Thymus (tissue), 11 donors: ENCODE data around the gene BRD2. TPM values are rescaled to one million over a fixed set of nuclear protein-coding genes. Genes with fewer than 3 reads are reported as not detected.
A peak's percentile ranks its signal among the peaks of the same experiment; 100 is the strongest.

Experiments used
- DNase-seq, 9 donors: peaks; one replicate each; pipeline ENCODE4 v3.0.0-alpha.2; 2013; ENCODE audit warnings: low spot score in 9 of 9, low read depth in 6 of 9, missing footprints in 1 of 9
- H3K27ac ChIP-seq, 2 donors: one replicate each; pipeline ENCODE4 v1.5.1; 2013; ENCODE audit warnings: control low read depth in 1 of 2, low read depth in 1 of 2, low read length in 1 of 2, mild to moderate bottlenecking in 1 of 2, moderate library complexity in 1 of 2
- H3K27me3 ChIP-seq, 2 donors: one replicate each; pipeline ENCODE4 v1.5.1; 2013; ENCODE audit warnings: low read length in 1 of 2; ENCODE audit not compliant: control insufficient read depth in 2 of 2, insufficient read depth in 1 of 2
- H3K36me3 ChIP-seq, 2 donors: one replicate each; pipeline ENCODE4 v1.5.1; 2013; ENCODE audit warnings: low read length in 1 of 2, mild to moderate bottlenecking in 1 of 2, moderate library complexity in 1 of 2; ENCODE audit not compliant: control insufficient read depth in 2 of 2, insufficient read depth in 2 of 2
- H3K4me1 ChIP-seq, 2 donors: one replicate each; pipeline ENCODE4 v1.5.1; 2013; ENCODE audit warnings: low read length in 2 of 2; ENCODE audit not compliant: control insufficient read depth in 2 of 2, insufficient read depth in 2 of 2
- H3K4me3 ChIP-seq, 2 donors: one replicate each; pipeline ENCODE4 v1.5.1; 2013; ENCODE audit warnings: low read length in 2 of 2, control low read depth in 1 of 2, mild to moderate bottlenecking in 1 of 2
- H3K9me3 ChIP-seq, 2 donors: one replicate each; pipeline ENCODE4 v1.5.1; 2013; ENCODE audit warnings: low read length in 1 of 2, mild to moderate bottlenecking in 1 of 2; ENCODE audit not compliant: control insufficient read depth in 2 of 2, insufficient read depth in 1 of 2
- WGBS: extraction: QIAGEN DNeasy Blood & Tissue Kit; methylation state at CpG from one replicate; pipeline ENCODE4 v1.1.7; 2013; 5-methylcytosine and 5-hydroxymethylcytosine counted together
- polyA plus RNA-seq: library from polyadenylated mRNA; stranded (reverse); fragments of 200-250 nt; gene quantifications from one replicate; pipeline ENCODE4 v1.2.3, GENCODE V29; 2013
- total RNA-seq: library from RNA; stranded (reverse); fragments of 120-200 nt; gene quantifications from one replicate; pipeline ENCODE4 v1.2.4, GENCODE V29; 2013
- donor health status: healthy.

The BRD2 gene
- total and polyA plus RNA-seq, 2 donors = 113 to 119 TPM

GRCh38 chr6:32969685-32970412 is 1.5 kb downstream of the BRD2 start:
- Histone ChIP-seq H3K36me3 (peaks cover 11 to 31% of the 10 kb centered on the region in 2 donors), H3K4me3 (peak overlapping the region; percentile 87 to 93), H3K4me1 (peaks cover 8 to 24% of the 10 kb centered on the region in 2 donors), H3K9me3 (no peaks in the 10 kb centered on the region), H3K27ac (peak overlapping the region; percentile 98 to 100), H3K27me3 (no peaks in the 10 kb centered on the region)
- peak in 7 of 9 donors; percentile 69 to 90 (median 75) for DNase-seq
- under 1% methylated on average over 19 of the region's 19 CpGs for WGBS

- Histone ChIP-seq H3K27ac (peak overlapping the region; percentile 98 to 100), H3K27me3 (no peaks in the 10 kb centered on the region), H3K4me3 (peak overlapping the region; percentile 87 to 93), H3K9me3 (no peaks in the 10 kb centered on the region), H3K36me3 (peaks cover 14 to 38% of the 10 kb centered on the region in 2 donors), H3K4me1 (peaks cover 12 to 30% of the 10 kb centered on the region in 2 donors)
- WGBS = under 1% methylated on average over 43 of the region's 43 CpGs
- DNase-seq = peak in 8 of 9 donors; percentile 56 to 93 (median 80)
Measured at GRCh38 chr6:32970413-32971241, 2.2 kb downstream of the BRD2 start.

GRCh38 chr6:32971242-32971580 is 2.8 kb downstream of the BRD2 start:
- Histone ChIP-seq H3K4me3 (peak overlapping the region; percentile 87 to 93), H3K9me3 (no peaks in the 10 kb centered on the region), H3K27ac (peak overlapping the region; percentile 98 to 100), H3K27me3 (no peaks in the 10 kb centered on the region), H3K4me1 (peaks cover 11 to 31% of the 10 kb centered on the region in 2 donors), H3K36me3 (peaks cover 19 to 44% of the 10 kb centered on the region in 2 donors)
- DNase-seq = peak in 1 of 9 donors; percentile 22
- under 1% methylated on average over 15 of the region's 15 CpGs for WGBS

GRCh38 chr6:32971581-32972352 is 3.4 kb downstream of the BRD2 start:
- H3K27ac ChIP-seq = peak overlapping the region; percentile 98 to 100
- under 1% methylated on average over 58 of the region's 58 CpGs for WGBS
- peak overlapping the region; percentile 87 to 93 for H3K4me3 ChIP-seq
- no peaks in the 10 kb centered on the region for H3K9me3 ChIP-seq
- peaks cover 7 to 29% of the 10 kb centered on the region in 2 donors for H3K4me1 ChIP-seq
- peaks cover 25 to 50% of the 10 kb centered on the region in 2 donors for H3K36me3 ChIP-seq
- DNase-seq = peak; percentile 99 to 100 (median 100)
- H3K27me3 ChIP-seq = no peaks in the 10 kb centered on the region

GRCh38 chr6:32972353-32973143 is 4.2 kb downstream of the BRD2 start:
- H3K36me3 ChIP-seq = peaks cover 32 to 58% of the 10 kb centered on the region in 2 donors
- peak in 3 of 9 donors; percentile 36 to 63 (median 39) for DNase-seq
- under 1% methylated on average over 70 of the region's 70 CpGs for WGBS

GRCh38 chr6:32973144-32974015 is 5.0 kb downstream of the BRD2 start:
- peak overlapping the region; percentile 87 to 93 for H3K4me3 ChIP-seq
- WGBS = under 1% methylated on average over 23 of the region's 23 CpGs
- H3K27me3 ChIP-seq = no peaks in the 10 kb centered on the region
- peak in 7 of 9 donors; percentile 15 to 69 (median 41) for DNase-seq
- H3K36me3 ChIP-seq = peaks cover 41 to 66% of the 10 kb centered on the region in 2 donors
- peak overlapping the region; percentile 97 for H3K27ac ChIP-seq
- no peaks in the 10 kb centered on the region for H3K9me3 ChIP-seq
- H3K4me1 ChIP-seq = peaks cover 6 to 21% of the 10 kb centered on the region in 2 donors

More at GRCh38 chr6:32972353-32973143, 4.2 kb downstream of the BRD2 start:
- Histone ChIP-seq H3K9me3 (no peaks in the 10 kb centered on the region), H3K4me1 (peaks cover 6 to 22% of the 10 kb centered on the region in 2 donors), H3K4me3 (peak overlapping the region; percentile 87 to 93), H3K27me3 (no peaks in the 10 kb centered on the region), H3K27ac (peak overlapping the region; percentile 97)

GRCh38 chr6:32974016-32974333 is 5.6 kb downstream of the BRD2 start:
- no peaks in the 10 kb centered on the region for H3K27me3 ChIP-seq
- H3K9me3 ChIP-seq = no peaks in the 10 kb centered on the region
- DNase-seq = peak in 7 of 9 donors; percentile 34 to 72 (median 48)
- peak overlapping the region; percentile 20 to 97 for H3K27ac ChIP-seq
- peak overlapping the region; percentile 87 to 93 for H3K4me3 ChIP-seq
- peaks cover 6 to 21% of the 10 kb centered on the region in 2 donors for H3K4me1 ChIP-seq
- H3K36me3 ChIP-seq = peaks cover 46 to 72% of the 10 kb centered on the region in 2 donors
- WGBS = 2% methylated on average over 4 of the region's 4 CpGs
